ENCODE measurements around the gene MIF4GD. TPM values are rescaled to one million over a fixed set of nuclear protein-coding genes. Genes with fewer than 3 reads are reported as not detected.

MIF4GD gene
- total and polyA plus RNA-seq, 2 donors (not counting 1 experiment from before 2014, with no cell fraction given), result 41.5 to 87.4 TPM

DNA sequence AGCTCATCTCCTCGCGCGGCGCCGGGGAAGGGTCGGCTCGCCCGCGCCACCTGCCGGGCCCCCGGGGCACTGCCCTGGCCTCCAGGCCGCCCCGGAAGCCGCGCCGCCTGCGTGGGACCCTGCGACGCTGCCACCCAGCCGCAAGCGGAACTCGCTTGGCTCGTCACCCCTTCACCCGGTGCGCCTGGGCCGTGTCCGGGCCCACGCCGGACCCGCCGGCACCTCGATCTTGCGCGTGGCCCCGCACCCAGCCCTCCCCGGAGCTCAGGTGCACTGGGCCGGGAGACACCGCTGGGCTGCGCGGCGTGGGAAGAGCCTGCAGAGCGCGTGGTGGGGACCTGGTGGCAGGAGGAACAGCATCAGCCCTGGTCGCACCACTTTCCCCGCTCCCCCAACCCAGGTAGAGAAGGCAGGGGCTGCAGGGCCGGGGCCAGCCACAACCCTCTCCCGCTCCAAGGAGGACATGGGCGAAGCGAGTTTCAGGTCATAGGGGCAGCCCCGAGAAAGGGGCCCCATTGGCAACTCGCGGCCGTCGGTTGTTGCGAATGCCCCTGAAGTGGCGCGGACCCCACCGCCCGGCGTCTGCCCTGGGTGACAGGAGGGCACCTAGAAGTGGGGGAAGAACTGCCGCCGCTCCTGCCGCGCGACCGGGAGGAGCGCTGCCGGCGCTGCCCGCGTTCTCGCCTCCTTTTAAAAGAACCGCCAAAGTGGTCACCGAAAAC is 363 bp upstream of the MIF4GD start:
- peak overlapping the region; percentile 78 to 83 for H3K27ac ChIP-seq (ENCODE audit: low read length in 2 of 2)
- Mint-ChIP-seq H3K4me3 (peak overlapping the region; percentile 88), H3K4me1 (peaks cover 23% of the 10 kb centered on the region), H3K27ac (peak overlapping the region; percentile 82), H3K9me3 (ENCODE audit: insufficient read depth) (no peaks in the 10 kb centered on the region), H3K27me3 (no peaks in the 10 kb centered on the region)
- peak overlapping the region; percentile 26 to 93 (median 74) for H3K4me3 ChIP-seq (ENCODE audit: control extremely low read depth in 1 of 5, extremely low read depth in 1 of 5, insufficient read depth in 1 of 5, low read depth in 2 of 5, low read length in 4 of 5)
- H4K20me1 ChIP-seq (ENCODE audit: control insufficient read depth, insufficient read depth, low read length, poor library complexity, severe bottlenecking), result no peaks in the 10 kb centered on the region
- peak overlapping the region; percentile 95 for H3K4me2 ChIP-seq (replicated peaks; ENCODE audit: low read depth, low read length, poor library complexity, severe bottlenecking)
- ATAC-seq (ENCODE audit: low read depth), result peak; percentile 90
- DNase-seq, result peak; percentile 94
- H3K9me3 ChIP-seq (ENCODE audit: control extremely low read depth in 1 of 3, control insufficient read depth in 2 of 3, insufficient read depth in 1 of 3, low read length in 2 of 3), result no peaks in the 10 kb centered on the region
- under 1% methylated on average over 74 of the region's 74 CpGs for WGBS (ENCODE audit: insufficient coverage)
- TF ChIP-seq EZH2 (IDR thresholded peaks at IDR 0.05; ENCODE audit: borderline replicate concordance, insufficient read depth, low read depth, low read length, poor library complexity, severe bottlenecking), result no peak
- TF ChIP-seq, protein P1, sequence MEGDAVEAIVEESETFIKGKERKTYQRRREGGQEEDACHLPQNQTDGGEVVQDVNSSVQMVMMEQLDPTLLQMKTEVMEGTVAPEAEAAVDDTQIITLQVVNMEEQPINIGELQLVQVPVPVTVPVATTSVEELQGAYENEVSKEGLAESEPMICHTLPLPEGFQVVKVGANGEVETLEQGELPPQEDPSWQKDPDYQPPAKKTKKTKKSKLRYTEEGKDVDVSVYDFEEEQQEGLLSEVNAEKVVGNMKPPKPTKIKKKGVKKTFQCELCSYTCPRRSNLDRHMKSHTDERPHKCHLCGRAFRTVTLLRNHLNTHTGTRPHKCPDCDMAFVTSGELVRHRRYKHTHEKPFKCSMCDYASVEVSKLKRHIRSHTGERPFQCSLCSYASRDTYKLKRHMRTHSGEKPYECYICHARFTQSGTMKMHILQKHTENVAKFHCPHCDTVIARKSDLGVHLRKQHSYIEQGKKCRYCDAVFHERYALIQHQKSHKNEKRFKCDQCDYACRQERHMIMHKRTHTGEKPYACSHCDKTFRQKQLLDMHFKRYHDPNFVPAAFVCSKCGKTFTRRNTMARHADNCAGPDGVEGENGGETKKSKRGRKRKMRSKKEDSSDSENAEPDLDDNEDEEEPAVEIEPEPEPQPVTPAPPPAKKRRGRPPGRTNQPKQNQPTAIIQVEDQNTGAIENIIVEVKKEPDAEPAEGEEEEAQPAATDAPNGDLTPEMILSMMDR (IDR thresholded peaks at IDR 0.05), result peak; percentile 73
- peaks cover 17 to 28% of the 10 kb centered on the region in 2 donors for H3K4me1 ChIP-seq (ENCODE audit: control insufficient read depth in 2 of 2, insufficient read depth in 2 of 2, low read length in 2 of 2)
- ChIA-PET POLR2A (interaction anchor here (0.5 to 4.2 kb wide), 20 partner anchors 10 to 586 kb away, joined by 3 to 40 read pairs (median 4); partner anchors contain the start of genes GGA3, GRB2, MRPS7 and NUP85), CTCF (interaction anchor here (0.6 to 3.7 kb wide), 40 partner anchors 10 to 492 kb away, joined by 3 to 62 read pairs (median 4); partner anchors contain the start of genes FDXR, GGA3, GRB2 and LLGL2)
- no peaks in the 10 kb centered on the region for H3K27me3 ChIP-seq (replicated peaks in 1 of 4; ENCODE audit: control extremely low read depth in 1 of 4, control insufficient read depth in 3 of 4, insufficient read depth in 4 of 4, low read length in 3 of 4)
- H3K36me3 ChIP-seq (replicated peaks in 1 of 2; ENCODE audit: control extremely low read depth in 1 of 2, control insufficient read depth in 1 of 2, extremely low read depth in 1 of 2, insufficient read depth in 2 of 2, low read length in 1 of 2), result peaks cover 0 to 19% of the 10 kb centered on the region in 2 experiments
- intact Hi-C loops (cut with micrococcal nuclease), result loop anchor here (1.0 to 2.0 kb wide), 8 partner anchors 10 to 310 kb away; partner anchors contain the start of genes GGA3, GRB2, MRPS7 and NUP85
- H3K79me2 ChIP-seq (ENCODE audit: control insufficient read depth, insufficient read depth, low read length), result peaks cover 23% of the 10 kb centered on the region
- H2AFZ ChIP-seq (ENCODE audit: insufficient read depth, low read depth, low read length, poor library complexity, severe bottlenecking), result peak overlapping the region; percentile 93
- H3K9ac ChIP-seq (ENCODE audit: low read length), result peak overlapping the region; percentile 88

All from B cell (primary cell).